NCI-H2081 (cell line): ENCODE results near the gene RAD52.

Experiments used
- DNase-seq, 2 experiments: peaks; one replicate each; lab custom pipeline; 2025; lab: John Stamatoyannopoulos, UW

RAD52 gene

GRCh38 chr12:949453-950191 lies at the start of gene RAD52:
RAD52 (minus strand) TSS chr12:949694; CDS start chr12:933058, 16,636 bp downstream.
- DNase-seq: peak; percentile 99

GRCh38 chr12:998020-998874 lies 48.8 kb upstream of the RAD52 start:
- DNase-seq: no peak

- DNase-seq: no peak
Observed at GRCh38 chr12:997505-997904, 48.0 kb upstream of the RAD52 start.

- DNase-seq: no peak
Observed at GRCh38 chr12:996881-997280, 47.4 kb upstream of the RAD52 start.

- no peak for DNase-seq
Observed at GRCh38 chr12:992647-993046, 43.2 kb upstream of the RAD52 start.

- peak; percentile 71 to 80 for DNase-seq
Observed at GRCh38 chr12:991350-992333, 42.1 kb upstream of the RAD52 start.

GRCh38 chr12:990661-991349 lies 41.3 kb upstream of the RAD52 start, which contains the start of gene ERC1:
ERC1 (plus strand) TSS chr12:991223; CDS start chr12:1027904, 36,681 bp downstream.
- peak; percentile 80 to 86 for DNase-seq

- DNase-seq: peak; percentile 66 to 79
Observed at GRCh38 chr12:989751-990660, 40.5 kb upstream of the RAD52 start.

GRCh38 chr12:989051-989450 lies 39.6 kb upstream of the RAD52 start:
- DNase-seq: no peak

GRCh38 chr12:988646-989045 lies 39.2 kb upstream of the RAD52 start:
- DNase-seq: no peak

- DNase-seq: no peak
Observed at GRCh38 chr12:981961-982360, 32.5 kb upstream of the RAD52 start.

GRCh38 chr12:981176-981828 lies 31.8 kb upstream of the RAD52 start:
- no peak for DNase-seq

GRCh38 chr12:979349-979748 lies 29.9 kb upstream of the RAD52 start:
- no peak for DNase-seq

GRCh38 chr12:977156-977555 lies 27.7 kb upstream of the RAD52 start:
- no peak for DNase-seq

GRCh38 chr12:976644-977043 lies 27.1 kb upstream of the RAD52 start:
- no peak for DNase-seq

- no peak for DNase-seq
Observed at GRCh38 chr12:974271-974862, 24.9 kb upstream of the RAD52 start.

GRCh38 chr12:971991-972390 lies 22.5 kb upstream of the RAD52 start:
- DNase-seq: no peak

GRCh38 chr12:969821-970220 lies 20.3 kb upstream of the RAD52 start:
- no peak for DNase-seq

- DNase-seq: no peak
Observed at GRCh38 chr12:968545-968944, 19.1 kb upstream of the RAD52 start.
